Measurements from ENCODE around the gene CHGA.

GRCh38 chr14:92951261-92951660 lies 28.3 kb downstream of the CHGA start:
- TF ChIP-seq POLR2A (IDR thresholded peaks at IDR 0.05) (no peak), CTCF (IDR thresholded peaks at IDR 0.05) (no peak), EP300 (IDR thresholded peaks at IDR 0.05) (no peak), POLR2AphosphoS5 (IDR thresholded peaks at IDR 0.05) (no peak)
